Measurements from ENCODE around the gene BANF1. TPM values are rescaled to one million over a fixed set of nuclear protein-coding genes. Genes with fewer than 3 reads are reported as not detected.
"Not testable (repeated sequence)": the region's sequence is repeated elsewhere in the genome, so short reads cannot be mapped to it uniquely, and the experiment has no call there.

Gene BANF1
- polyA plus RNA-seq, 2 donors: 142 to 246 TPM

- Histone ChIP-seq H3K4me1 (ENCODE audit: control insufficient read depth in 2 of 2, insufficient read depth in 2 of 2, low read length in 1 of 2) (peaks cover 2 to 3% of the 10 kb centered on the region in 2 donors), H3K27me3 (ENCODE audit: control insufficient read depth in 1 of 2, insufficient read depth in 2 of 2, low read length in 2 of 2) (no peaks in the 10 kb centered on the region), H3K4me3 (ENCODE audit: low read depth in 1 of 2, low read length in 2 of 2) (no peak overlapping the region), H3K36me3 (ENCODE audit: control insufficient read depth in 2 of 2, insufficient read depth in 2 of 2, low read length in 1 of 2) (no peaks in the 10 kb centered on the region), H3K9me3 (ENCODE audit: control insufficient read depth in 2 of 2, insufficient read depth in 1 of 2, low read depth in 1 of 2, low read length in 1 of 2) (no peaks in the 10 kb centered on the region), H3K27ac (ENCODE audit: low read depth in 2 of 2, low read length in 1 of 2) (no peak overlapping the region)
- WGBS, 2 donors: 66 to 76% methylated on average over 18 of the region's 18 CpGs
Measured at GRCh38 chr11:66015936-66016792, 13.9 kb downstream of the BANF1 start.

- WGBS, 2 donors: 81 to 86% methylated on average over 10 of the region's 10 CpGs
- no peaks in the 10 kb centered on the region for H3K27me3 ChIP-seq (ENCODE audit: control insufficient read depth in 1 of 2, insufficient read depth in 2 of 2, low read length in 2 of 2)
Measured at GRCh38 chr11:66016793-66017177, 14.5 kb downstream of the BANF1 start.

GRCh38 chr11:66017321-66017720, 15.0 kb downstream of the BANF1 start:
- Histone ChIP-seq H3K4me3 (ENCODE audit: low read depth in 1 of 2, low read length in 2 of 2) (no peak overlapping the region), H3K36me3 (ENCODE audit: control insufficient read depth in 2 of 2, insufficient read depth in 2 of 2, low read length in 1 of 2) (no peaks in the 10 kb centered on the region), H3K9me3 (ENCODE audit: control insufficient read depth in 2 of 2, insufficient read depth in 1 of 2, low read depth in 1 of 2, low read length in 1 of 2) (no peaks in the 10 kb centered on the region), H3K27me3 (ENCODE audit: control insufficient read depth in 1 of 2, insufficient read depth in 2 of 2, low read length in 2 of 2) (no peaks in the 10 kb centered on the region), H3K27ac (ENCODE audit: low read depth in 2 of 2, low read length in 1 of 2) (no peak overlapping the region), H3K4me1 (ENCODE audit: control insufficient read depth in 2 of 2, insufficient read depth in 2 of 2, low read length in 1 of 2) (peaks cover 0 to 2% of the 10 kb centered on the region in 2 donors)
- WGBS, 2 donors: 71 to 81% methylated on average over 4 of the region's 4 CpGs

More at GRCh38 chr11:66016793-66017177, 14.5 kb downstream of the BANF1 start:
- Histone ChIP-seq H3K4me1 (ENCODE audit: control insufficient read depth in 2 of 2, insufficient read depth in 2 of 2, low read length in 1 of 2) (peaks cover 2 to 3% of the 10 kb centered on the region in 2 donors), H3K9me3 (ENCODE audit: control insufficient read depth in 2 of 2, insufficient read depth in 1 of 2, low read depth in 1 of 2, low read length in 1 of 2) (no peaks in the 10 kb centered on the region), H3K27ac (ENCODE audit: low read depth in 2 of 2, low read length in 1 of 2) (no peak overlapping the region), H3K36me3 (ENCODE audit: control insufficient read depth in 2 of 2, insufficient read depth in 2 of 2, low read length in 1 of 2) (no peaks in the 10 kb centered on the region), H3K4me3 (ENCODE audit: low read depth in 1 of 2, low read length in 2 of 2) (no peak overlapping the region)

GRCh38 chr11:66020212-66020611, 17.9 kb downstream of the BANF1 start:
- Histone ChIP-seq H3K27ac (ENCODE audit: low read depth in 2 of 2, low read length in 1 of 2) (no peak overlapping the region), H3K9me3 (ENCODE audit: control insufficient read depth in 2 of 2, insufficient read depth in 1 of 2, low read depth in 1 of 2, low read length in 1 of 2) (no peaks in the 10 kb centered on the region), H3K27me3 (ENCODE audit: control insufficient read depth in 1 of 2, insufficient read depth in 2 of 2, low read length in 2 of 2) (no peaks in the 10 kb centered on the region), H3K36me3 (ENCODE audit: control insufficient read depth in 2 of 2, insufficient read depth in 2 of 2, low read length in 1 of 2) (no peaks in the 10 kb centered on the region), H3K4me1 (ENCODE audit: control insufficient read depth in 2 of 2, insufficient read depth in 2 of 2, low read length in 1 of 2) (no peaks in the 10 kb centered on the region), H3K4me3 (ENCODE audit: low read depth in 1 of 2, low read length in 2 of 2) (no peak overlapping the region)
- WGBS, 2 donors: 74 to 75% methylated on average over 8 of the region's 8 CpGs

GRCh38 chr11:66020618-66021357, 18.5 kb downstream of the BANF1 start:
- Histone ChIP-seq H3K4me3 (ENCODE audit: low read depth in 1 of 2, low read length in 2 of 2) (no peak overlapping the region), H3K4me1 (ENCODE audit: control insufficient read depth in 2 of 2, insufficient read depth in 2 of 2, low read length in 1 of 2) (no peaks in the 10 kb centered on the region), H3K36me3 (ENCODE audit: control insufficient read depth in 2 of 2, insufficient read depth in 2 of 2, low read length in 1 of 2) (no peaks in the 10 kb centered on the region), H3K9me3 (ENCODE audit: control insufficient read depth in 2 of 2, insufficient read depth in 1 of 2, low read depth in 1 of 2, low read length in 1 of 2) (no peaks in the 10 kb centered on the region), H3K27me3 (ENCODE audit: control insufficient read depth in 1 of 2, insufficient read depth in 2 of 2, low read length in 2 of 2) (no peaks in the 10 kb centered on the region), H3K27ac (ENCODE audit: low read depth in 2 of 2, low read length in 1 of 2) (no peak overlapping the region)
- 80 to 84% methylated on average over 25 of the region's 25 CpGs for WGBS, 2 donors

GRCh38 chr11:66022401-66023185, 20.3 kb downstream of the BANF1 start:
- 18 to 20% methylated on average over 46 of the region's 46 CpGs for WGBS, 2 donors

GRCh38 chr11:66023186-66023440, 20.8 kb downstream of the BANF1 start:
- H3K9me3 ChIP-seq (ENCODE audit: control insufficient read depth in 2 of 2, insufficient read depth in 1 of 2, low read depth in 1 of 2, low read length in 1 of 2); H3K4me1 ChIP-seq (ENCODE audit: control insufficient read depth in 2 of 2, insufficient read depth in 2 of 2, low read length in 1 of 2); H3K27ac ChIP-seq (ENCODE audit: low read depth in 2 of 2, low read length in 1 of 2); H3K27me3 ChIP-seq (ENCODE audit: control insufficient read depth in 1 of 2, insufficient read depth in 2 of 2, low read length in 2 of 2); H3K36me3 ChIP-seq (ENCODE audit: control insufficient read depth in 2 of 2, insufficient read depth in 2 of 2, low read length in 1 of 2); H3K4me3 ChIP-seq (ENCODE audit: low read depth in 1 of 2, low read length in 2 of 2): not testable (repeated sequence)
- WGBS, 2 donors: 69 to 73% methylated on average over 5 of the region's 5 CpGs

More at GRCh38 chr11:66022401-66023185, 20.3 kb downstream of the BANF1 start:
- no peak overlapping the region for H3K27ac ChIP-seq (ENCODE audit: low read depth in 2 of 2, low read length in 1 of 2)
- H3K4me1 ChIP-seq (ENCODE audit: control insufficient read depth in 2 of 2, insufficient read depth in 2 of 2, low read length in 1 of 2): no peaks in the 10 kb centered on the region
- no peaks in the 10 kb centered on the region for H3K27me3 ChIP-seq (ENCODE audit: control insufficient read depth in 1 of 2, insufficient read depth in 2 of 2, low read length in 2 of 2)
- H3K4me3 ChIP-seq (ENCODE audit: low read depth in 1 of 2, low read length in 2 of 2): no peak overlapping the region
- H3K9me3 ChIP-seq (ENCODE audit: control insufficient read depth in 2 of 2, insufficient read depth in 1 of 2, low read depth in 1 of 2, low read length in 1 of 2): no peaks in the 10 kb centered on the region
- no peaks in the 10 kb centered on the region for H3K36me3 ChIP-seq (ENCODE audit: control insufficient read depth in 2 of 2, insufficient read depth in 2 of 2, low read length in 1 of 2)

GRCh38 chr11:66026017-66026529, 23.8 kb downstream of the BANF1 start, which contains the start of gene CATSPER1:
Gene CATSPER1 (minus strand): TSS chr11:66026479. CDS start chr11:66026379, 100 bp downstream.
- Histone ChIP-seq H3K9me3 (ENCODE audit: control insufficient read depth in 2 of 2, insufficient read depth in 1 of 2, low read depth in 1 of 2, low read length in 1 of 2) (no peaks in the 10 kb centered on the region), H3K4me3 (ENCODE audit: low read depth in 1 of 2, low read length in 2 of 2) (no peak within 1 kb of the TSS), H3K27ac (ENCODE audit: low read depth in 2 of 2, low read length in 1 of 2) (no peak within 1 kb of the TSS), H3K4me1 (ENCODE audit: control insufficient read depth in 2 of 2, insufficient read depth in 2 of 2, low read length in 1 of 2) (no peaks in the 10 kb centered on the region), H3K36me3 (ENCODE audit: control insufficient read depth in 2 of 2, insufficient read depth in 2 of 2, low read length in 1 of 2) (no peaks in the 10 kb centered on the region), H3K27me3 (ENCODE audit: control insufficient read depth in 1 of 2, insufficient read depth in 2 of 2, low read length in 2 of 2) (no peaks in the 10 kb centered on the region)
- WGBS, 2 donors: 86% methylated on average over 18 of the region's 18 CpGs

- no peaks in the 10 kb centered on the region for H3K36me3 ChIP-seq (ENCODE audit: control insufficient read depth in 2 of 2, insufficient read depth in 2 of 2, low read length in 1 of 2)
- H3K4me1 ChIP-seq (ENCODE audit: control insufficient read depth in 2 of 2, insufficient read depth in 2 of 2, low read length in 1 of 2): no peaks in the 10 kb centered on the region
- no peak overlapping the region for H3K4me3 ChIP-seq (ENCODE audit: low read depth in 1 of 2, low read length in 2 of 2)
- 81 to 86% methylated on average over 8 of the region's 8 CpGs for WGBS, 2 donors
- no peak overlapping the region for H3K27ac ChIP-seq (ENCODE audit: low read depth in 2 of 2, low read length in 1 of 2)
- H3K27me3 ChIP-seq (ENCODE audit: control insufficient read depth in 1 of 2, insufficient read depth in 2 of 2, low read length in 2 of 2): no peaks in the 10 kb centered on the region
- H3K9me3 ChIP-seq (ENCODE audit: control insufficient read depth in 2 of 2, insufficient read depth in 1 of 2, low read depth in 1 of 2, low read length in 1 of 2): no peaks in the 10 kb centered on the region
Measured at GRCh38 chr11:66032957-66033735, 30.8 kb downstream of the BANF1 start.
